ENCODE results near the gene TCF3.

Gene TCF3

DNA sequence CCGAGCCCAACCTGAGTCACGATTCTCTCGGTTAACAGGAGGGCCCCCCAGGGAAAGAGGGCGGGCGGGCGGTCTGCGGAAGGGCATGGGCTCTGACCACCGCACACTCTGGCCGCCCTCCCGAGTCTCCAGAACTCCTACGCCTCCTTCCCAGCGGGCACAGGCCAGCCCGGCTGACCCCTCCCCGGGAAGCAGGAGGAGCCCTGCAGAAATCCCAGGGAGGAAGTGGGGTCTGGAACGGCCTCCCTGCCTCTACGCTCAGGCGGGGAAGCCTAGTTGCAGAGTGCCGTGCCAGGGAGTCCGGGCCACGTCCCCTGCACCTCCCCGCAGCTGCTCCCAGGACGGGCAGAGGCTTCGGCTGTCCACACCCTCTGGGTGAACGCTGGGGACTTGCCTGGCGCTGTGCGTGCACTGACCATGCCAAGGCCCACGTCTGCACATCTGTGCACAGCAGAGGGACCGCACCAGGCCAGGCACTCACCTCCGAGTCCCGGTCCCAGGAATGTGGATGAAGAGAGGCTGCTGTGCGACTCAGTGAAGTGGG is 20.8 kb downstream of the TCF3 start:
- no peak for DNase-seq

DNA sequence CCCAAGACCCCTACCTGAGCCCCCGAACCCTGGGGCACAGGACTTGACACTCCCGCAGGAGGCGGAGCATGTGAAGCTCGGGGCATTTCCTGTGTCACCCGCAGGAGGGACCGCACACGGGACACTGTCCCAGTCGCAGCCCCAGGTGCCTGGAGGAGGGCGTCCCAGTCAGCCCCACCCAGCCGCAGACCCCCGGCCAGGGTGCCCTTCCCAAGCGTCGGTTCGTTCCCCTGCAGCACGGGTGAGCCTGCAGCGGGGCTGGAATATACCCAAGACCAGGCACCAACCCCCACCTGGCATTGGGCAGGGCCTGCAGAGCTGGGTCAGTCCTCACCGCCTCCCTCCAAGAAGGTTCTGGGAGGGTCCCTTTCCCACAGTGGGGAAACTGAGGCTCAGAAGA is 21.6 kb downstream of the TCF3 start:
- DNase-seq, result no peak

DNA sequence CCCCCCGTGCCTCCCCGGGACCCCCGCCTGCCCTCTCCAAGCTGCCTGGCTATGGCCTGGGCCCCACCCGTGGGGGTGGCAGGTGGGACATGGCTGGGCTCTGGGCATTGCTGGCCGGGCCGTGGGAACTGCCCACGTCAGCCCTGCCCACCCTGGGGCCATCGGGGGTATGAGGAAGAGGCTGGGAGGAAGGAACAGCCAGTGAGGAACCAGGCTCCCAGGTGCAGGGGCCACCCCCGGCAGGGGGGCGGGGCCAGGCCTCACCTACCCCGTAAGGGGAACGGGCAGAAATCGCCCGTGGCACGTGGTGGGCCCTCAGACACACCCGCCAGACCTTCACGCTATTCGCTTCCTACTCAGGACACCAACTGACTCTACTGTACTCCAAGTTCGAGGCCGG is 22.4 kb downstream of the TCF3 start:
- DNase-seq, result no peak

DNA sequence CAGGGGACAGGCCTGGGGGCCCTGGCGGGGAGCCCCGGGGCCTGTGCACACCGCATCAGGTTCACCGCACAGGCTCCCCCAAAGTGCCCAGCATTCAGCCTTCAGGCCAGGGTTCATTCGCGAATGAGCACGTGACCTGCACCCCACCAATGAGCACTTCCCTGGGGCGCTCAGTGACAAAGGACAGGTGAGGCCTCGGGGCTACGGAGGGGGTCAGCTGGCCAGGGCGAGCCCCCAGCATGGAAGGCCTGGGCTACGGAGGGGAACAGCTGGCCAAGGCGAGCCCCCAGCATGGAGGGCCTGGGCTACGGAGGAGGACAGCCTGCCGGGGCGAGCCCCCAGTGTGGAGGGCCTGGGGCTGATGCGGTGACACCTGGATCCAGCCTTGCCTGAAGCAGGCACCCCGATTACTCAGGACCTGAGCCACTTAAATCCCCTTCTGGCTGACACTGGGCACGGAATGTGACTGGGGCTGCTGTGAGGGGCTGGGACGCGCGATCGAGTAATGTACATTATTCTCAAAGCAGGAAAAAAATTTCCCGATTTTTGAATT is 23.1 kb downstream of the TCF3 start:
- no peak for DNase-seq

DNA sequence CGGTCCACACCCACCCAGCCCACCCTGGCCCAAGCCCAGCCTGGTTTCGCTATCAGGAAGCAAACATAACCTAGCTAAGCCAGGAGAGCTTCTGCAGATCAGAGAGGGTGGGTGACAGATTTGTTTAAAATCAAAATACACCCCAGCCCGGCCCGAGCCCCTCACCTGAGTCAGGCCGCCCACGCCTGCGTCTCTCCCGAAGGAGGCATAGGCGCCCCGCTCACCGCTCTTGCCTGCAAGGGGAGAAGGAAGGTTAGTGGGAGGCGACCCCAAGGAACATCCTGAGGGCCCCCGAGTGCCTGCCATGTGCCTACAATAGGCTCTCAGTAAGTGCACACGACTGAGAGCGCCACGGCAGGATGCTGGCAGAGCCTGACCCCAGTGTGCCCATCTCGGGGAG is 25.2 kb downstream of the TCF3 start:
- DNase-seq, result peak in 2 of 56 donors; percentile 6 to 11

DNA sequence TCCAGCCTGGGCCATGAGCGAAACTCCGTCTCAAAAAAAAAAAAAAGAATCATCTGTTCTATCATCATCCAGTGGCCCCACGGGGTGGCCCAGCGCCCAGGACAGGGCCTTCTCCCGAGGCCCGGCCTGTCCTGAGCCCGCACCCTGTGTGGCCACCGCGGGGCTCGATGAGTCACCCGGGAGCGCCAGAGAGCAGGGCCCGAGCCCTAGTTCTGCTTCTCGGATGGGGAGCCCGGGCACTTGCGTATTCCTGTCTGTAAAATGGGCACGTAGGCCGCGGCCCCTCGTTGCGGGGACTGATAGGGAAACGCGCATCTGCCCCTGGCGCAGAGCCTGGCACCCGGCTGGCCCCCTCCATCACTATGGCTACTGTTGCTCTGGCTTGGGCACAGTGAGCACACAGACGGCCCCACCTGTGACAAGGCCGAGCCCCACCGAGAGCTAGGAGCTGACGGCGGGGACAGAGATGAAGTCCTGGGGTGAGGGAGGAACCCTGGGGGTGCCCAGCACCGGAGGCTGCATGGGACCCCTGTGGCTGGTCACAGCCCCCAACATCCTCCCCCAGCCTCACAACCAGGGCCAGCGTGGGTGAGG is 25.9 kb downstream of the TCF3 start:
- DNase-seq, result no peak

DNA sequence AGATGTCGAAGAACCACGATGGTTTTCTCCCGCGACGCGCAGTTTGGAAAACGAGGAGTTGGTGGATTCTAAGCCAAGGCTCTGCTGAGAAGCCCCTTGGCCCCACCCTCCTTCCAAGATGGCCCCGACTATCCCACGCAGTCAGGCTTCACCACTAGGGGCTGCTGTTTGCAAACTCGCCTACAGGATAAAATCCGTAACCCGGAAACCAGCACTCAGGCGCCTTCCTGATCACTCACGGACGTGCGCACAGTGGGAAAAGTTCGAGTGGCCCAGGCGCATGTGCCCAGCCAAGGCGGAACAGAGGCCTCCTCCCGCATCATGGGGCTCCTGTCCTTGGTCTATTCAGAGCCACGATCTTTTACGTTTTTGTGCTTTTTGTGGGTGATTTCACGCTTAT is 28.0 kb downstream of the TCF3 start:
- peak in 26 of 56 donors; percentile 3 to 37 (median 12) for DNase-seq

DNA sequence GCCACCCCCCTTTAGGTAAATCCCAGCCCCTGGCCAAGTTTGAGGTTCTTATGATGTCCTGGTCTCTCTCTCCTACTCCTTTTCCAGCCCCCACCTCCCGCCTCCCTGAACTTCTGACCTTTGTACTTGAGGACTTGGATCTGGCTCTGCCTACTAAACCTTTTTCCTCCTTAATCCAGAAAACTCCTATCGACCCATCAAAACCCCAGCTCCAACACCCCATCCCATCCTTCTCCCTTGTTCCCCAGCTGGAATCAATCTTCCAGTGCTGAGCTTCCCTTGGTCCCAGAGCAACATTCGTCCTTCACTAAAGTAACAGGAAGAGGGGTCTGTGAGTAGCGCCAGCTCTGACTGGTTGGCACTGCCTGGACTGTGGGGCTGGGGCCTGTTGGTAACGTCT is 29.9 kb downstream of the TCF3 start:
- no peak for DNase-seq

DNA sequence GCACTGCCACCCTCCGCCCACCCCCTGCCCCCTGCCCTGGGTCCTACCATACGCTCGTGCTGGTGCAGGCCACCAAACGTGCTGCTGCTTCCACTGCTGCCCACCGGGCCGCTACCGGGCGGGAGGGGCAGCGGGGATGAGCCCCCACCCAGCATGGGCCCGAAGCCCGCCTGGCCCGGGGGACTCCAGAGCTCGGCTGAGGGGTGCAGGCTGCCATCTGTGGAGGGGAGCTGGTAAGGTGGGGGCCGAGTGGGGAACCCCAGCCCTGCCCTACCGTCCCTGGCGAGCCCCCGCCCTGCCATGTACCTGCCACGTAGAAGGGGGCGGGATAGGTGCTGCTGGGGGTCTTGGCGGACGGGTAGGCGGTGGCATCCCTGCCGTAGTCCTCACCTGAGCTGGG is 30.4 kb downstream of the TCF3 start:
- no peak for DNase-seq

DNA sequence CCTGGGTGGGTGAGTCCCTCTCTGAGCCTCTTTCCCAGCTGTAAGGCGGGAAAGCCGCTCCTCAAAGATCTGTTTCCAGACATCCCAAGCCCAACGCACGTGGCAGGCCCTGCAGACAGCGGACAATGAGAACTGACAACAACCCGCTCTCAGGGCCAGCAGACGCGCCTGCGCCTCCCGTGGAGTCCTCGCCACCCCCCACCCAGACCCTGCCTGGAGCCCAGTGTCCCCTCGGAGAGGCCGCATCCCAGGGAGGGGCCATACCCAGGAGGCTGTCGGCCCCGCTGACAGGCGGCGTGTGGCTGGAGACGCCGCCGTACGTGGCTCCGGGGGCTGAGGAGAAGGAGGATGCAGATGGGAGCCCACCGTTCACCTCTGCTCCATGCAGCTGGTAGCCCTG is 30.8 kb downstream of the TCF3 start:
- no peak for DNase-seq

DNA sequence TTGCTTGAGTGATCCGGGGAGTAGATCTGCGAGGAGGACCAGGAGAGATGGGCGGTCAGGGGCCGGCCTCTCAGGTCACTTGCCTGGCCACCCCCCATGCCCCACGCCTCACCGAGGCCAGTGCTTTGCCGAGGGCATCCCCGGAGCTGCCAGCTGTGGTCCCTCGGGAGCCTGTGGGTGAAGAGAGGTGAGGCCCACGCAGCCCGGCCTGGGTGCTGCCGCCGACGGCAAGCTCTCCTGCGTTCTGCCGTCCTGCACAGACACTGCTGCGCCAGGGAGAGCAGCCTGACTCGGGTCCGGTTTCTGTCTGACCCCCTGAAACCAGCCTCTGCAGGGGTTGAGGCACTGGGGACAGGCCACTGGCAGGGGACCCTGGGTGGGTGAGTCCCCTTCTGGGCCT is 31.4 kb downstream of the TCF3 start:
- DNase-seq, result no peak

DNA sequence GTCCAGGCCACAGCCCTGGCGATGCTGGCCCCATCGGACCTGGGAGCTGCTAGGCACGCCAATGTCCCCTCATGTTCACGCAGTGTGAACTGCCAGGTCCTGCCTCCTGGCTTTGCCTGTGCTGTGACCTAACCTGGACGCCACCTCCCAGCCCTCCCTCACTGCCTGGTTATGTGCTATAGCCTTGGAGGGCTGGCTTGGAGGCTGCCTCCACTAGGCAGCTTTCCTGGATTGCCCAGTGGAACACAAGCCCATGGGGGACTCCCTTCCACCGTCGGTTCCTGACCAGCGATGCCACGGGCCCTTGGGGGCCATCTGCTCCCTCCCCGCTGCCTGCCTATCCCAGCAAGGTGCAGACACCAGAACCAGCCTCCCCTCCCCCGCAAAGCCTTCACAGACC is 31.9 kb downstream of the TCF3 start:
- DNase-seq, result no peak

DNA sequence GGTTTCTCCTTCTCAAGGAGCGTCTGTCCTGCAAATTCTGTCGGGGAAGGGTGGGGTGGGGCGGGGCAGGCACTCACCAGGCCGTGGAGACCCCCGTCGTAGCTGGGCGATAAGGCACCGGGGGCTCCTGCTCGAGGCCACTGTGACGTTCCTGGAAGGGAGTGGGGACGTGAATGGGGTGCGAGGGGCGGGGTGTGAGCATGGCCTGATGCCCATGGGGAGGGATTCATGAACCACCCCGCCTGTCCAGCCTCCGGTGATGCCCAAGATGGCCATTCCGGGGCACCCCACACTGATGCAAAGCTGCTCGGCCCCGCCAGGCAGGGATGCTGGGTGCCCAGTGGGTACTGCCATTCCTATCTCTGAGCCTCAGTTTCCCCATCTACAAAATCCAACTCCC is 32.7 kb downstream of the TCF3 start:
- DNase-seq, result no peak

DNA sequence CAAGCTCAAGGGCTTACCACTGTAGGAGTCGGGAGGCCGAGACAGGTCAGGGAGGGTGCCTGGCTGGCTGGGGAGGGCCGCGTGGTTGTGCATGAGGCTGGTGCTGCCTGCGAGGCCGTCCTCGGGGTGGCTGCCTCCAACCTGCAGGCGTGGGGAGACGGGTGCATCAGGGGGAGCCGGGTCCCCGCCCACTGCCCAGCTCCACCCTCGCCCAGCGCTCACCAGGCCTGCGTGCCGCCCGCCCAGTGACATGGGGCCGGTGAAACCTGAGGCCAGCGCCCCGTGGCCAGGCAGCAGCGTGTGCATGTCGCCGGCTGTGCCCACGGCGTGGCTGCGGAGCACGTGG is 33.3 kb downstream of the TCF3 start:
- no peak for DNase-seq

DNA sequence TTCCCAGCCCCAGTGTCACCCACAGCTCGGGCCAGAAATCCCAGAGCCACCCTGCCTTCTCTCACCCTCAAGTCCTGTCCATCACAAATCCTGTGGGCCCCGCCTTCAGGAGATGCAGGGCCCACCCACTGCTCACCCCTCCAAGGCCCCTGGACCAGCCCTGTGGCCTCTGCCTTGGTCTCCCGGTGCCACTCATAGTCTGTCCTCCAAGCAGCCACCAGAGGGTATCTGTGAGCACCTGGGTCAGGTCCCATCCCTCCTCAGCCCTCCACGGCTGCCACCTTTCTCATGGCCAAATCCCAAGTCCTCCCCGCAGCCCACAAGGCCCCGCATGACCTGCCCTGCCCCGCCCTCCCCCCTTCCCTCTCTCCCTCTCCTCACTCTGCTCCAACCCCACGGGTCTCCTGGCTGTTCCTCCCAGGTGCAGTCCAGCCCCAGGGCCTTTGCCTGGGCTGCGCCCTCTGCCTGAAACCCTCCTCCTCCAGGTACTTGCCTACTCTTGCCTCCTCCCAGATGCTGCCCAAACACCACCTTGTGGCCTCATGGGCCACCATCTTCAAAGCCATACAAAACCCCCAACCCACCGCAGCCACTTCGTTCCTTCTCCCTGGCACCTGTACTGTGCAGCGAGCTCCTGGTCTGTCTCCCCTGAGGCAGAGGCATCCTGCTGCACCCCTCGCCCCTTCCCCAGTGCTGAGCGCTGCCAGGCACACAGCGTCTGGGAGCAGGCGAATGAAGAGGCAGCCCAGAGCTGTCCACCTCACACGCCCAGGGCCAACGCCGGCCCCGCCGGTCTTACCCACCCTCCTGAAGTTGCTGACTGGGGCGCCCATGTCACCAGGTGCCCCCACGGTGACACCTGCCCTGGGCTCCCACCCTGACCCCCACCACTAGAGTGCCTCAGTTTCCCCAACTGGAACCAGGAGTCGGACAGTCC is 34.0 kb downstream of the TCF3 start:
- DNase-seq, result peak in 3 of 56 donors; percentile 0 to 18 (median 2)

DNA sequence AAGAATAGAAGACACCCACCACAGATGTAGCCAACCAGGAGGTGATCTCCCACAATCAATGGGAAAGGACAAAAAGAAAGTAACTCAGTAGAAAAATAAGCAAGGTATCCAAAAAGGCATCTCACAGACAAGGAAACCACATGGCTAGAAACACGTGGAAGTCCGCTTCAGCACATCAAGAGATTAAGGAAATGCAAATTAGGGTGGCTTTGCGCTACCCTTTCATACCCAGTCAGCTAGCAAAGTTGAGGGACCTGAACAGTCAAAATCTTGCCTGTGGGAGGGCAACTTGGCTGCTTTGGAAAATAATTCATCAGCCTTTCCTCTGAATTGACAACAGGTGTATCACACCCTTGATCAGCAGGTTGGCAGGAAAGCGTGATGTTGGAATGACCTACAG is 35.5 kb downstream of the TCF3 start:
- no peak for DNase-seq

DNA sequence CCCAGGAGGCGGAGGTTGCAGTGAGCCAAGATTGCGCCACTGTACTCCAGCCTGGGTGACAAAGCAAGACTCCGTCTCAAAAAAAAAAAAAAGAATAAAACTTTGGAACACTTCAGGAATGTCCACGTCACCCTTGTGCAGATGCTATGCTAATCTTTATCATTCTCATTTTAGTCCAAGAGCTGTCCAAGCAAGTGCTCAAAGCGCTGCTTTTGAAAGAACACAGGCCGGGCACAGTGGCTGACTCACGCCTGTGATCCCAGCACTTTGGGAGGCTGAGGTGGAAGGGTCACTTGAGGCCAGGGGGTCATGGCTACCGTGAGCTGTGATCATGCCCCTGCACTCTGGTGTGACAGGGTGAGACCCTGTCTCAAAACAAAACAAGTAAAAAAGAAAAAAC is 36.0 kb downstream of the TCF3 start:
- no peak for DNase-seq

DNA sequence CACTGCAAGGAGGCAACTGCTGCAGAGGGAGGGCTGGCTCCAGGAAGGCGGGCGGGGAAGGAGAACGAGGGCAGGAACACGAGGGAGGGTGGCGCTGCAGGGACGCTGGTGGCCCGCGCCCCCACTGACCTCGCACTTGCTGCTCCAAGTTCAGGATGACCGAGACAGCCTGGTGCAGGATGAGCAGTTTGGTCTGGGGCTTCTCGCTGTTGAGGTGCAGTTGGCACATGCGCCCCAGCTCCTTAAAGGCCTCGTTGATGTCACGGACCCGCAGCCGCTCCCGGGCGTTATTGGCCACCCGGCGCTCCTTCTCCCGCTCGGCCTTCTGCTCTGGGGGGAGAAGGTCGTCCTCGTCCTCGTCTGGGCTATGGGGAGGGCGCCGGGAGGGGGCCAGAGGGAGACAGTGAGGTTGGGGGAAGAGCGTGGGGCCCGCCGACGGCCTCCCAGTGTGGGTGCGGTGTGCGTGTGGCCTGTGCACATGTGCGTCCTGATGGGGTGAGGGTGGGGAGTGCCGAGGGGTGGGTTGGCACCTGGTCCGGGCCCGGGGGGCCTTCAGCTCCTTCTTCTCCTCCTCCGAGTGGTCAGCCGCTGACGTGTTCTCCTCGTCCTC is 37.2 kb downstream of the TCF3 start:
- DNase-seq, result no peak

DNA sequence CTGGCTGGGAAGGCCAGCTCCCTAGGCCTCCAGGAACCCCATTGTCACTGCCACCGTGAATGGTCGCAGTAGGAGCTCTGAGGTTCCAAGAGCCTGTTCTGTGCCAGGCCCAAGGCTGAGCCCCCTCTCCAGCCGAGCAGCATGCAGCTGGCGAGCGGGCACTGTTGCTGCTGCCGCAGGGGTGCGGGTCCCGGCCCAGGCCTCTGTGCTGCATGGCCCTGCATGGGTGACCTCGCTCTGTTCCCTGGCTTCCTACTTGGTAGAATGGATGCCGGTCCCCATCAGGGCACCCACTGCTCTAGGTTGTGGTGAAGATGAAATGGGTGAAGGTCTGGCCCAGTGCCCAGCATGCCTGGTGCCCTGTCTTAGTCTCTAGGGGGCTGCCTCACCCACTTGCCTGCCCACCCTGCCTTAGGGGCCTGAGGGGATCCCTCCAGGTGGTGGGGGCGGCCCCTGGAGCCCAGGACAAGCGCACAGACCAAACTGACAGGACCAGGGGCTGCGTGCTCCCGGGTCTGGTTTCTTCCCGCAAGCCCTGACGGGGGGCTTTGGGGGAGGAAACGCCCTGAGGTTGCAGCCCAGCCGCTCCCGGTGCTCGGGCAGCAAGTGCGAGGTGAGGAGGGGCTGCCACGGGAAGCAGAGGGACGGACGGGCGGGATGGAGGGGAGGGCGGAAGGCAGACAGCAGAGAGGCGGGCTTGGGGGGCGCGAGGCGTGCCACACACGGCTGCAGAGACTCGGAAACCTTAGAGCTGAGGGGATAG is 38.4 kb downstream of the TCF3 start:
- no peak for DNase-seq

DNA sequence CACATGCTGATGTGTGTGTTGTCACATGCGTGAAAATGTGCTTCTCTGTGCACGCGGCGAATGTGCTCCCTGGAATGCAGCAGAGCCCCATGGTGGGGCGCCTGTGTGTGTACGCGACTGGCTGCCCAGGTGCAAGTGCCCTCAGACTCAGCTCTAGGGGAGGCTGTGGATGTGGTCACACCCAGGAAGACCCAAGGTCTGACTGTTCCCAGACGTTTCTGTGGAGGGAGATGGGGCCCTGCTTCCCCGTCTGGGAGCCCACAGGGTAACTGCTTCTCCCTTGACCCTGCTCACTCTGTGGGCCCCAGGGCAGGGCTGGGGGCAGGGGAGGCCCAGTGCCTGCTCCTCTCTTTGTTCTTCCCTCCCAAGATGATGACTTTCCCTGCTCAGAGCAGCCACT is 39.3 kb downstream of the TCF3 start:
- no peak for DNase-seq
